Activated CD4-positive, alpha-beta T cell treated with anti-CD3 and anti-CD28 coated beads, Interleukin-2, amount 10 ng/mL, durations not matched to agents 24 days and 14 days (primary cell): ENCODE data around the gene PPP1R12B. TPM values are rescaled to one million over a fixed set of nuclear protein-coding genes. Genes with fewer than 3 reads are reported as not detected.
A peak's percentile ranks its signal among the peaks of the same experiment; 100 is the strongest.
"Not testable (repeated sequence)": the region's sequence is repeated elsewhere in the genome, so short reads cannot be mapped to it uniquely, and the experiment has no call there.

Experiments
- DNase-seq: peaks from one replicate; pipeline ENCODE4 v3.0.0; 2022
- H3K27ac Mint-ChIP-seq: one replicate; pipeline ENCODE4 v1.8.0; 2022; ENCODE audit warnings: mild to moderate bottlenecking, mixed read lengths
- H3K27me3 Mint-ChIP-seq: one replicate; pipeline ENCODE4 v1.8.0; 2022; ENCODE audit warnings: mixed read lengths
- H3K36me3 Mint-ChIP-seq: one replicate; pipeline ENCODE4 v1.8.0; 2022; ENCODE audit warnings: low read depth, mild to moderate bottlenecking, mixed read lengths
- H3K4me1 Mint-ChIP-seq: one replicate; pipeline ENCODE4 v1.8.0; 2021; ENCODE audit warnings: mixed read lengths
- H3K4me3 Mint-ChIP-seq: one replicate; pipeline ENCODE4 v1.8.0; 2022; ENCODE audit warnings: mild to moderate bottlenecking, moderate library complexity, mixed read lengths
- H3K9me3 Mint-ChIP-seq: one replicate; pipeline ENCODE4 v1.8.0; 2021; ENCODE audit warnings: mixed read lengths
- intact Hi-C: fragments of 100-400 bp; cut with micrococcal nuclease; formaldehyde crosslinking; loops from one replicate; pipeline ENCODE4 v1.15.1; 2023
- total RNA-seq: library from RNA; stranded (reverse); gene quantifications from 2 replicates; pipeline ENCODE4 v1.2.3, GENCODE V29; 2022

Gene PPP1R12B
- total RNA-seq, 1 donor from 2014 or later = 14.8 TPM

DNA sequence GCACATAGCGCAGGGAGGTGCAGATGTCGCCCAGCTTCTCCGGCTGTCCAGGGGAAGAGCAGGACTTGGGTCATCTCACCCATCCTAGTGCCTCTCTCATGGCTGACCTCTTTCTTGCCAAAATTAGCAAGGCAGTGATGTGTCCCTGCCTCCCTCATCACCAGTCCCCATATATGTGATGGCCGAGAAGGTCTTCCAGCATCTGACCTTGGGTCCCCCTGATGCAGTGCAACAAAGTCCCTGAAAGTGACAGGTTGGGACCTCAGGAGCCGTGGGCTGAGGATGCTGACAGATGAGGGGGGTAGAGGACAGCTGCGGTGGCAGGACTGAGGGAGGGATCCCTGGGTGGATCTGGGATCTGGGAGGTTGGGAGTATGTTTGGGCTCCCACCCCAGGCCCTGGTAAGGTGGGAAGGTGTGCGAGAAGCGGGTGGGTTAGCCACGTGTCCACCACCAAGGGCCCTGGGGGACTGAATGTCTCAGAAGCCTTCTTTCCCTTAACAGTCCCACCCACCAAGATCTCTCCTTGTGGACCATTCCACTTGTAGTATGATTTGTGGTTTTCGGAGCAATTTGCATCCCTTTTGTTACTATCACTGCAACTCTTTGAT is 252.0 kb downstream of the PPP1R12B start:
- no peaks in the 10 kb centered on the region for H3K9me3 Mint-ChIP-seq
- no peak overlapping the region for H3K4me3 Mint-ChIP-seq
- DNase-seq = no peak
- no peaks in the 10 kb centered on the region for H3K36me3 Mint-ChIP-seq
- H3K27ac Mint-ChIP-seq = no peak overlapping the region
- H3K27me3 Mint-ChIP-seq = no peaks in the 10 kb centered on the region
- intact Hi-C loops = no loop called here
- peaks cover 2% of the 10 kb centered on the region for H3K4me1 Mint-ChIP-seq

DNA sequence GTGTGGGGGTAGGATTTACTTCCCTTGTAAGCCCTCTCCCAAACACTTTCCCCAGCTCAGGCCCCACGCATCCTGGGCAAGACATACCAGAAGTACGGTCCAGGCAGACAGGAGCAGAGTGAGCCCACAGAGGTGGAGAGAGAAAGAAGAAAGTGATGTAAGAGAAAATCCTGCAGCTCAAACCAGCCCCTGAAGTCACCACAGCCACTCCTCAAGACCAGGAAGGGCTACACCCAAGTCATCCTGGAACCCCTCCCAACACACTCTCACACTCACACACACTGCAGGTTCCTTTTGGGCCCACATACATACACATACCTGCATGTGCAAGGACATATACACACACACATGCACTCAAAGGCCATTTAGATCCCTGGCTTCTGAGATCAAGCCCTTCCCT is 254.9 kb downstream of the PPP1R12B start:
- Mint-ChIP-seq H3K9me3 (no peaks in the 10 kb centered on the region), H3K27ac (no peak overlapping the region), H3K36me3 (no peaks in the 10 kb centered on the region), H3K4me3 (no peak overlapping the region), H3K4me1 (peaks cover 2% of the 10 kb centered on the region), H3K27me3 (no peaks in the 10 kb centered on the region)
- no peak for DNase-seq
- intact Hi-C loops = no loop called here

DNA sequence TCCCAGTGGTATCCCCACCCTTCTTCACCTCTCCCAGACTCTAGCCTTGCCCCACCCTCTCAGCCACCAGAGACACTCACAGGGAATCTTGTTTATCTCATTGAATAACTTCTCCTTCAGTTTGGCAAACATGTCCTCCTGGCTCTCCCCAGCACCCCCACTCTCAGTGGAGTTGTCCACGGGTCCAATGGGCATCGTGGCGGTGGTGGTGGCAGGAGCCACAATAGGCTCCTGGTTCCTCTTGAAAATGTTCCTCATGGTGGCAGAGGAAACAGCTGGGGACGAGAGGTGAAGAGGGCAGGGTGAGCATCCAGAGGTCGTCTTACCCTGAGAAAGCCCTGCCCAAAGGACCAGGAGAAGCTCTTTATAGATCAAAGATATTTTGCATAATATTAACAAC is 257.0 kb downstream of the PPP1R12B start:
- no peaks in the 10 kb centered on the region for H3K36me3 Mint-ChIP-seq
- H3K27me3 Mint-ChIP-seq = no peaks in the 10 kb centered on the region
- no peak overlapping the region for H3K4me3 Mint-ChIP-seq
- no peak overlapping the region for H3K27ac Mint-ChIP-seq
- intact Hi-C loops = no loop called here
- DNase-seq = no peak
- no peaks in the 10 kb centered on the region for H3K9me3 Mint-ChIP-seq
- peaks cover 2% of the 10 kb centered on the region for H3K4me1 Mint-ChIP-seq

DNA sequence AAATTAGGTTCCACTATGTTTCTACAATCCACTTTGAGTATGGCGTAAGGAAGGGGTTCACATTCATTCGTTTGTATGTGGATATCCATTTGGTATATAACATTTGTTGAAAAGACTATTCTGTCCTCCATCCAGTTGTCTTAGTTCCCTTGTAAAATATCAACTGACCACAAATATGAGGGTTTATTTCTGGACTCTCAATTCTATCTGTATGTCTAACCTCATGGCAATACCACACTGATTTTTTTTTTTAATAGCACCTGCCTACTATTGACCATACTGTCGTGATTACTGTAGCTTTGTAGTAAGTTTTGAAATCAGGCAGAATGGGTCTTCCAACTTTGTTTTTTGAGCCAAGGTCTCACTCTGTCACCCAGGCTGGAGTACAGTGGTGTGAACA is 263.5 kb downstream of the PPP1R12B start:
- not testable (repeated sequence) for H3K27me3 Mint-ChIP-seq, H3K36me3 Mint-ChIP-seq, DNase-seq, H3K27ac Mint-ChIP-seq, H3K4me3 Mint-ChIP-seq, H3K9me3 Mint-ChIP-seq
- intact Hi-C loops = loop anchor here (10.0 kb wide), 1 partner anchor 47 kb away; no protein-coding TSS in a partner anchor
- peaks cover 15% of the 10 kb centered on the region for H3K4me1 Mint-ChIP-seq

DNA sequence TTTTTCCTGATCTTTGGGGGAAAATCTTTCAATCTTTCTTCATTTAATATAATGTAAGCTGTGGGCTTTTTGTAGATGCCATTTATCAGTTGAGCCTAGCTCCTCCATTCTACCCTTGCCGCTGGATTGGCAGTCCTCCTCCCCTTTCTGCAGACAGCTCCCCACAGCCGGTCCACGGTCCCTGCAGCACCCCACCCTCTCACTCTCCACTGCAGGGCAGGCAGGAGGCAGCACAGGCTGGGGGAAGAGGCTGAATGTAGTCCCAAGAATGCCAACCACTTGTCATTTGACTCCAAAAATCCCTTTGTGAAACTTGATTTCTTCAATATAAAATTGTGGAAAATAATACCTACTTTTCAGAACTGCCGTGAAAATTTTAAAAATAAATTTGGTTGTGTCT is 265.1 kb downstream of the PPP1R12B start:
- Mint-ChIP-seq H3K4me1 (peaks cover 17% of the 10 kb centered on the region), H3K27me3 (peaks cover 6% of the 10 kb centered on the region)

DNA sequence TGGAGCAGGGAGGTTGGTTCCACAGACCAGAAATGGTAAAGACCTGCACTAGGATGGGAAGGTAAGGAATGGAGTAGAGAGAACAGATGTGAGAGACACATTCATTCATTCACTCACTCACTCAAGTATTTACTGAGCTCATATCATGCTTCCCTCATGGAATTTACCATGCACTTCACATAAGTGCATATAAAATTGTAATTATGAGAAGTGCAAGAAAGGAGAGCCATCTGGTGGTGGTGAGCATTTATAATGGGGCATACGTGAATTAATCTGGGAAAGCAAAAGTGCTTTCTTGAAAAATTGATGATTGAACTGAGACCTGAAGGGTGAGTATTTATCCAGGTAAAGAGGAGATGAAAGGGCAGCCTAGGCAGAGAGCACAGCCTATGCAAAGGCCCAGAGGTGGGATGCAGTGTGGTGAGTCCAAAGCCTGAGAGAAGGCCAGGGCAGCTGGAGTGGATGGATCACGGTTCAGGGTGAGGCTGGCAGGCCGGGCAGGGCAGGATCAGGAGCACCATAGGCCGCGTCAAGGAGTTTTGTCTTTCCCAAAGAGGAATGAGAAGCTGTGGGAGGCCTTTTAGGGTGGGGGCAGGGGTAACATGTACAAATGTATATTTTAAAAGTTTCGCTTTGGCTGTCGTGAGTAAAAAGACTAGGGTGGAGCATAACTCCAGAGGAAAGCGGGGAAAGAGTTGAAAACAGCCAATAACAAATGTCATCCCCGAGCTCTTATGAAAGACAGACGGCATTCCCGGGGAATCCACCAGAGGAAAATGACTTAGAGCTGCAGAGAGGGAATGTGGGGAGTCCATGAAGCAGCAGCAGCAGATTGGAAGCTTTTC is 266.1 kb downstream of the PPP1R12B start:
- peaks cover 18% of the 10 kb centered on the region for H3K4me1 Mint-ChIP-seq
- H3K36me3 Mint-ChIP-seq, DNase-seq, H3K9me3 Mint-ChIP-seq, H3K27ac Mint-ChIP-seq, H3K27me3 Mint-ChIP-seq, H3K4me3 Mint-ChIP-seq: not testable (repeated sequence)
- intact Hi-C loops = loop anchor here (10.0 kb wide), 1 partner anchor 50 kb away; no protein-coding TSS in a partner anchor

More for the DNA sequence above, 265.1 kb downstream of the PPP1R12B start:
- Mint-ChIP-seq H3K4me3 (no peak overlapping the region), H3K36me3 (no peaks in the 10 kb centered on the region), H3K27ac (no peak overlapping the region), H3K9me3 (no peaks in the 10 kb centered on the region)
- intact Hi-C loops = loop anchor here (10.0 kb wide), 1 partner anchor 49 kb away; no protein-coding TSS in a partner anchor
- no peak for DNase-seq

DNA sequence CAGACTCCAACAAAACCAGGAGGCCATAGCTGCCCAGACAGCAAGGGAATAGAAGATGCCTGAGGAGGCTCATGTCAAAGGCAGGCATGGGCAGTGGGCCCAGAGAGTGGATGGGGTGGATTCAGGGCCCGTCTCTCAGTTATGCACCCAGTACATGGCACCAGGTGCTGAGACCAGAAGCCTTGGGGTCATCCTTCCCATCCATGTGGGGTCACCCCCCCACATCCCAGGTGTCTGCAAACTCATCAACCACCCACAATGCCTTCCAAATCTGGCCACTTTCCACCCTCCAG is 266.7 kb downstream of the PPP1R12B start:
- not testable (repeated sequence) for H3K36me3 Mint-ChIP-seq, H3K9me3 Mint-ChIP-seq, H3K27ac Mint-ChIP-seq, DNase-seq, H3K4me3 Mint-ChIP-seq
- intact Hi-C loops = loop anchor here (10.0 kb wide), 1 partner anchor 50 kb away; no protein-coding TSS in a partner anchor
- peaks cover 18% of the 10 kb centered on the region for H3K4me1 Mint-ChIP-seq
- H3K27me3 Mint-ChIP-seq = peaks cover 11% of the 10 kb centered on the region

DNA sequence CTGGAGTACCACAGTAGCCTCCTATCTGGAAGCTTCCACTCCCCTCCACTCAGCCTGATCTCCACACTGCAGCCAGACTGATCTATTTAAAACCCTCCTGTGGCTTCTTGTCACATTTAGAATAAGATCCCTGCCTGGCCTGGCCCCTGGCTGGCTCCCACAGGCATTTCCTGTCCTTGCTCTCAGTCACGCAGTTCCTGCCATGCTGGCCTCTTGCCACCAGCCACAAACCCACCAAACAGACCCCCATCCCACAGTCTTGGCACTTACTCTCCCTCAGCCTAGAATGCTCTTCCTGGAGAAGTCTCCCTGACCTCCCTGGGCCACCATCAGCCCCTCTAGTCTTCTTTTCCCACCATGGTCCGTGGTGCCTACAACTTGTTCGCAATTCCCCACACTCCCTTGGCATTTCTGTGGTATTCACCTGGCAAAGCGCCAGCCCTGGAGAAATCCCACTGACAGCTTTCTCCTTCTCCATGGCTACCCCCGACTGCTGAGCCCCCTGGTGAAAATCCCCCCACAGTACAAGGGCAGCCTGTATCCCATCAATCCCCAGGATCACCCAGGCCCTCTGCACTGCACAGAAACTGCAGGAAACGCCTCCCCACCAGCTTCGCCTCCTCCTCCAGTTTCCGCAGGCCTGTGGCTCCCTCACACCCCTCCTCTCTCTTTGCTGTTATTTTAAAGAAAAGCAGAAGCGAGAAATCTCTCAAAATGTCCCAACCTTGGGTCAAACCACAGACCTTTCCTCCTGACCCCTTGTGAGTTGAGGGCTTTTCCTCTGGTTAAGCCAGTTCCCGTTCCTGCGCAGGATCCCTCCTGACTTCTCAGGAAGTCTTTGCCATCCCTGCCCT is 267.2 kb downstream of the PPP1R12B start:
- H3K4me3 Mint-ChIP-seq = peak overlapping the region; percentile 5
- intact Hi-C loops = loop anchor here (10.0 kb wide), 1 partner anchor 51 kb away; no protein-coding TSS in a partner anchor
- DNase-seq = no peak
- no peaks in the 10 kb centered on the region for H3K36me3 Mint-ChIP-seq
- H3K27ac Mint-ChIP-seq = peak overlapping the region; percentile 5
- peaks cover 17% of the 10 kb centered on the region for H3K27me3 Mint-ChIP-seq
- H3K4me1 Mint-ChIP-seq = peaks cover 18% of the 10 kb centered on the region
- H3K9me3 Mint-ChIP-seq = no peaks in the 10 kb centered on the region

DNA sequence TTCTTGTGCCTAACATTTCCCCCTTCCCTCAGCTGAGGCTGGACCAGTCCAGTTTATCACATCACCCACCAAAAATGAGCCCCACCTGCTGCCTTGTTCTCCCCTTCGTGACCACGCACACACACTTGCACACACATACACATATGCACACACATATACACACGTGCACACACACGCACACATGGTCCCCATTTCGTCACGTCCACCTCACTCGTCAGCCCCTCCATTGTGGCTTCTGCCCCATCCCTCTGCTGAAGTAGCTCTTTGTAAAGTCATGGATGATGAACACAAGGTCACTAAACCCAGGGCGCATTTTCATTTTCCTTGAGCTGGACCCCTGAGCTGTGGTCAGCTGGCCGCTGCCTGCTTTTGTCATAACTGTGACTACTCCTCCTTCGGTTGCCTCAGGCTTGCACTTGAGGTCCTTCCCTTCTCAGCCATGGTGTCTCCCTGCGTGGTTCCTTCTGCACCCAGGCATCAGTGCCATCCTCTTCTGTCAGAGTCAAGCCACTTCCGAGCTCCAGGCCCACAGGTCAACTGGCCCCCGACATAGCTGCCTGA is 267.9 kb downstream of the PPP1R12B start:
- intact Hi-C loops = loop anchor here (10.0 kb wide), 1 partner anchor 52 kb away; no protein-coding TSS in a partner anchor
- Mint-ChIP-seq H3K9me3 (no peaks in the 10 kb centered on the region), H3K4me1 (peaks cover 18% of the 10 kb centered on the region), H3K4me3 (no peak overlapping the region), H3K36me3 (no peaks in the 10 kb centered on the region), H3K27ac (peak overlapping the region; percentile 5), H3K27me3 (peaks cover 20% of the 10 kb centered on the region)
- no peak for DNase-seq

DNA sequence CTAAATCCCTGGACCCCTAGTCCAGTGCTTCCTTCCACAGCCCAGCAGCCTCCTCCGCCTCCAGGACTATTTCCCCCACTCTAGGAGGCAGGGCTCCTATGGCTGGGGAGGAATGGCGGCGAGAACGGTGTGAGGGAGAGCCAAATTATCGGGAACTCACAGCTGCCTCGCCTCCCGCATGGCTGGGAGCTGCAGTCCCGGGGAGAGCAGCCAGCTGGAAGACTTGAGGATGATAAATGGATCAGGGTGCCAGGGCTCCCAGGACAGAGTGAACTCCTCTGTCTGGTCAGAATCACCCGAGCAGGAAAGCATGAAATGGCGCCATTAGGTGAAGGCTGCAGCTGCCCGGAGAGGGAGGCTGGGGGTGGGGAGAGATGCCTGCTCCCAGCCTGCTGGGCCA is 270.5 kb downstream of the PPP1R12B start:
- not testable (repeated sequence) for H3K36me3 Mint-ChIP-seq, H3K4me3 Mint-ChIP-seq, H3K9me3 Mint-ChIP-seq, H3K27ac Mint-ChIP-seq, DNase-seq
- H3K27me3 Mint-ChIP-seq = peaks cover 26% of the 10 kb centered on the region
- H3K4me1 Mint-ChIP-seq = peaks cover 18% of the 10 kb centered on the region
- intact Hi-C loops = loop anchor here (10.0 kb wide), 1 partner anchor 54 kb away; no protein-coding TSS in a partner anchor

DNA sequence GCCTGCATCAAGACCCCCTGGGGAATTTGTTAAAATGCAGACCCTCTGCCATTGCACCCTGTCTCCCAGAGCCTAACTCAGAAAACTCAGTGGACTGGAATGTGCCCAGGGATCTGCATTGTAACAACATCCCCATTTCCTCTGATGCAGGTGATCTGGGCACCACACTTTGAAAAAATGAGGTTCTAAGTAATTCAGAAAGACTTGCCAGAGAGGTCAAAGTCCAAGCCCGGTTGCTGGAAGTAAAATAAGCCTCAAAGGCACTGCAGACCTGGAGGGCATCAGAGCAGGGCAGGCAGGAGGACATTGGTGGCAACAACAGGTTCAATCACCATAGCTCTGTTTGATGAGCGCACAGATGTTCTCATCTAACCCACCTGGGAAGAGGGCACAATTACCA is 271.0 kb downstream of the PPP1R12B start:
- intact Hi-C loops = loop anchor here (10.0 kb wide), 1 partner anchor 55 kb away; no protein-coding TSS in a partner anchor
- H3K9me3 Mint-ChIP-seq = no peaks in the 10 kb centered on the region
- no peak overlapping the region for H3K27ac Mint-ChIP-seq
- H3K27me3 Mint-ChIP-seq = peaks cover 26% of the 10 kb centered on the region
- no peak for DNase-seq
- H3K36me3 Mint-ChIP-seq = no peaks in the 10 kb centered on the region
- no peak overlapping the region for H3K4me3 Mint-ChIP-seq
- peaks cover 18% of the 10 kb centered on the region for H3K4me1 Mint-ChIP-seq

DNA sequence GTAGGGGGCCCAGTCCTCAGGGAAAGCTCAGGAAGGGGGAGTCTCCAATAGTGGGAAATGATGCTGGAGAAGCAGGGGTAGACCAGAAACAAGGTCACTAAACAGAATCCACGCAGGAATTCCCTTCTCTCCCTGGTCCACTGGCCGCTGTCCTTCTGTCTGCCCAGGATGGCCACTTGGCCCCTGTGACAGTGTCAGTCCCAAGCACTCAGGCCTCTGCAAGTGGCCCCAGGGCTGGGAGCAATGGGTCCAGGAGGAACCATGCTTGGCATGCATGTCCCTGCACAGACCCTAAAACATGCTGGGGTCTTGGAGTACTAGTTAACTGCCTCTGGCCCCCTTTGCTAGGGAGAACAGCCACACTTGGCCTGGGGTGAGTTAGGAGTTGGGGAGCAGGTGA is 271.5 kb downstream of the PPP1R12B start:
- H3K9me3 Mint-ChIP-seq = not testable (repeated sequence)

DNA sequence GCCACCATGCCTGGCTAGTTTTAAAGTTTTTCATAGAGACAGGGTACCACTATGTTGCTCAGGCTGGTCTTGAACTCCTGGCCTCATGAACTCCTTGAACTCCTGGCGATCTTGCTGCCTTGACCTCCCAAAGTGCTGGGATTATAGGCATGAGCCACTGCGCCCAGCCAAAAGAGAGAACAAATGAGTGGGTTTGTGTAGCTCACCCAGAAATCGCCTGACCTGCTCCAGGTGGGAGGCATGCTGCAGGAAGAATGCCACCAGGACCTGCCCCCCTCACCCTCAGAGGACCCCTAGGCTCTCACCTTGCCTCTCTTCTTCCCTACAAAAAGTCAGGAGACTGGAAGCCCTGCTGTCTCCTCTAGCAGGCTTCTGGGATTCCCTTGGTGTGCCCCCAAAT is 272.9 kb downstream of the PPP1R12B start:
- H3K27ac Mint-ChIP-seq = no peak overlapping the region
- intact Hi-C loops = no loop called here

More for the DNA sequence above, 271.5 kb downstream of the PPP1R12B start:
- H3K36me3 Mint-ChIP-seq, H3K27ac Mint-ChIP-seq, intact Hi-C loops, DNase-seq, H3K4me3 Mint-ChIP-seq: not testable (repeated sequence)
- H3K4me1 Mint-ChIP-seq = peaks cover 18% of the 10 kb centered on the region
- H3K27me3 Mint-ChIP-seq = peaks cover 26% of the 10 kb centered on the region

More for the DNA sequence above, 272.9 kb downstream of the PPP1R12B start:
- H3K9me3 Mint-ChIP-seq = no peaks in the 10 kb centered on the region
- H3K4me1 Mint-ChIP-seq = peaks cover 5% of the 10 kb centered on the region
- no peaks in the 10 kb centered on the region for H3K36me3 Mint-ChIP-seq
- no peak for DNase-seq
- H3K4me3 Mint-ChIP-seq = no peak overlapping the region
- peaks cover 23% of the 10 kb centered on the region for H3K27me3 Mint-ChIP-seq
